Heart left ventricle (tissue), 16 donors: ENCODE data around the gene SYNGR1. TPM values are rescaled to one million over a fixed set of nuclear protein-coding genes. Genes with fewer than 3 reads are reported as not detected.

Source experiments
- ATAC-seq, 4 donors: fragments of 200-7000 bp; cut with Tn5 transposase; one replicate each; pipeline ENCODE4 v1.9.1; 2020 to 2022; ENCODE audit warnings: moderate library complexity in 4 of 4, mild to moderate bottlenecking in 3 of 4, moderate number of reproducible peaks in 1 of 4
- DNase-seq, 5 donors: peaks; one replicate each; pipeline ENCODE4 v3.0.0-alpha.2; 2020
- H3K27ac ChIP-seq, 12 donors: fragments of 200-600 bp; sonication (generic) in 4 of 12; one replicate each; pipeline versions ENCODE4 v1.5.0 to v1.8.0; 2016 to 2022; ENCODE audit warnings: mild to moderate bottlenecking in 2 of 12
- H3K27me3 ChIP-seq, 9 donors: fragments of 200-600 bp; sonication (generic) in 2 of 9; one replicate each; pipeline versions ENCODE4 v1.5.1 to v1.8.0; 2016 to 2022; ENCODE audit warnings: mild to moderate bottlenecking in 3 of 9
- H3K36me3 ChIP-seq, 9 donors: fragments of 200-600 bp; sonication (generic) in 2 of 9; one replicate each; pipeline versions ENCODE4 v1.5.0 to v1.8.0; 2018 to 2022; ENCODE audit warnings: mild to moderate bottlenecking in 2 of 9
- H3K4me1 ChIP-seq, 12 donors: fragments of 200-600 bp; sonication (generic) in 4 of 12; one replicate each; pipeline versions ENCODE4 v1.5.0 to v1.8.0; 2016 to 2022; ENCODE audit warnings: mild to moderate bottlenecking in 3 of 12
- H3K4me3 ChIP-seq, 12 donors: fragments of 200-600 bp; sonication (generic) in 4 of 12; one replicate each; pipeline versions ENCODE4 v1.5.0 to v1.8.0; 2017 to 2022; ENCODE audit warnings: mild to moderate bottlenecking in 9 of 12, moderate library complexity in 4 of 12
- H3K9me3 ChIP-seq, 12 donors: fragments of 200-600 bp; sonication (generic) in 4 of 12; one replicate each; pipeline versions ENCODE4 v1.5.0 to v1.8.0; 2016 to 2022; ENCODE audit warnings: mild to moderate bottlenecking in 1 of 12
- CTCF ChIP-seq, 12 donors: fragments of 200-600 bp; sonication (generic) in 4 of 12; IDR thresholded peaks; one replicate each; pipeline versions ENCODE4 v1.5.0 to v1.8.0; 2018 to 2022; ENCODE audit warnings: antibody characterized with exemption in 12 of 12, mild to moderate bottlenecking in 5 of 12
- POLR2A ChIP-seq, 2 donors: fragments of 450-650 bp; IDR thresholded peaks; one replicate each; pipeline ENCODE4 v1.6.1; 2017; ENCODE audit warnings: antibody characterized with exemption in 2 of 2, mild to moderate bottlenecking in 2 of 2, moderate library complexity in 2 of 2
- WGBS, 4 donors: extraction: QIAGEN DNeasy Blood & Tissue Kit in 2 of 4; methylation state at CpG; one replicate each; pipeline versions ENCODE4 v1.1.5 to v1.1.7; 2013 to 2018; 5-methylcytosine and 5-hydroxymethylcytosine counted together
- intact Hi-C, 10 donors: fragments of 100-400 bp; cut with DNase I; formaldehyde crosslinking; loops; one replicate each; pipeline versions ENCODE4 v1.11.1 to v1.14.2; 2022
- polyA plus RNA-seq, 2 donors: library from polyadenylated mRNA; stranded (reverse); fragments of 200-250 nt; gene quantifications; one replicate each; pipeline ENCODE4 v1.2.3, GENCODE V29; 2013
- total RNA-seq, 9 donors: library from RNA; depleted of rRNA in 2 of 9; stranded (reverse); fragments of >200 nt in 2 of 9; fragmentation: NEBNext Ultra II Directional in 3 of 9; extraction: Animal tissue kit (Norgen Biotek cat#: 25700) in 3 of 9; gene quantifications; one replicate each; pipeline versions ENCODE4 v1.1.0 to v1.2.4, GENCODE V29; 2016 to 2023
- donor health status: ischemic (EF 13 %, LVEDD 7.1; RV severe dilation, severe dysfunction).
- donor health status: healthy with polysubstance abuse.
- donor health status: DM: no; HTN: yes; CAD: no.
- donor health status: DM: no; HTN: no; CAD: no.
- donor health status: ischemic (EF 25% LVEDD 6.9; RV normal size, moderate dysfunction).
- donor health status: ischemic (EF 25% LVEDD 5.7; RV mildly dilated, moderate dysfunction).
- donor health status: healthy.
- donor health status: DM: yes; HTN: yes; CAD: no.
- donor health status: ischemic (EF 35%, LVEDD 5.7; RV mildly dilated, moderate dysfunction).
- donor health status: nonischemic (EF 11% LVEDD 7.7; RV severe dilation, severe dysfunction).
- donor health status: DM: yes; HTN: yes; CAD: no.
- donor health status: PGD.
- donor health status: ischemic (EF 29% LVEDD 5.4; RV normal size, mild dysfunction).
- donor health status: nonischemic (EF 23%, LVEDD 6.1; RV moderate dilation, normal function).

The SYNGR1 gene
- total and polyA plus RNA-seq, 11 donors: 20.0 to 49.9 (median 39.3) TPM

DNA sequence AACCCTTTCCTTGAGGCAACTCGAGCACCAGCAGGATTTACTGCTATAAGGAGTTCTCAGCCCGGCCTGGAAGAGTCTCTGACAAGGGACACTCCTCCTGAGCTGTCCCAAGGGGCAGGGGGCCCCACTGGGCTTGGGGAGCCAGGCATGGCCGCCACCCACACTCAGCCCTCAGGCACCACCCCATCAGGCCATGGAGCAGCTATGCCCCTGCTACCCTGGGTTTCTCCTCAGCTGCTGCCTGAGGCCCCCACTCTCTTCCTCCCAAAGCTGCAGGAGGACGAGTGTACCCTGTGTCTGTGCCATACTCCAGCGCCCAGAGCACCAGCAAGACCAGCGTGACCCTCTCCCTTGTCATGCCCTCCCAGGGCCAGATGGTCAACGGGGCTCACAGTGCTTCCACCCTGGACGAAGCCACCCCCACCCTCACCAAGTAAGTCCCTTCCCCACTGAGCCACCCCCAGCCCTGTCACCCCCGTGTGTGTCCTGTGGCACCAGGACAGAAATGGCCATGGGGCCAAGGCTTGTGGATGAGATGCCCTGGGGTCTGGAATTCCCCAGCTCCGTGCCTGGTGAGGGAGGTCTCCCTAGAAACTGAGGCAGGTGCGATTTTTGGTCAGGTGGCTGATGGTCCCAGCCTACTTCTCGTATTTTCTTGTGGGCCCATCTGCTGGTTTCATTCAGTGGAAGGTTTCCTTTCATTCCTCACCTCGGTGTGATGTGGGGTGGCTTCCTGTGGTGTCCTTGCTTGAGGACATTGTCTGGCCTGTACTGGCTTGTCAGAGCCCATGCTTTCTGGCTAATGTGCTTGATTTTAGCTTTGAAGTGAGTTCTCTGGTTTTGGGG is 78.2 kb downstream of the SYNGR1 start:
- 87 to 89% (median 89%) methylated on average over 8 to 13 of the region's 13 CpGs for WGBS, 4 donors
- Histone ChIP-seq H3K27ac (no peak overlapping the region), H3K36me3 (peaks cover 0 to 91% (median 77%) of the 10 kb centered on the region in 9 donors), H3K4me1 (peaks cover 4 to 30% (median 25%) of the 10 kb centered on the region in 12 donors), H3K4me3 (no peak overlapping the region), H3K27me3 (no peaks in the 10 kb centered on the region), H3K9me3 (no peaks in the 10 kb centered on the region)
- DNase-seq (peak in 1 of 5 donors; percentile 13), ATAC-seq (no peak)
- intact Hi-C loops: no loop called here
- no peak for TF ChIP-seq CTCF (IDR thresholded peaks at IDR 0.05)
- no peak for TF ChIP-seq POLR2A (IDR thresholded peaks at IDR 0.05)

DNA sequence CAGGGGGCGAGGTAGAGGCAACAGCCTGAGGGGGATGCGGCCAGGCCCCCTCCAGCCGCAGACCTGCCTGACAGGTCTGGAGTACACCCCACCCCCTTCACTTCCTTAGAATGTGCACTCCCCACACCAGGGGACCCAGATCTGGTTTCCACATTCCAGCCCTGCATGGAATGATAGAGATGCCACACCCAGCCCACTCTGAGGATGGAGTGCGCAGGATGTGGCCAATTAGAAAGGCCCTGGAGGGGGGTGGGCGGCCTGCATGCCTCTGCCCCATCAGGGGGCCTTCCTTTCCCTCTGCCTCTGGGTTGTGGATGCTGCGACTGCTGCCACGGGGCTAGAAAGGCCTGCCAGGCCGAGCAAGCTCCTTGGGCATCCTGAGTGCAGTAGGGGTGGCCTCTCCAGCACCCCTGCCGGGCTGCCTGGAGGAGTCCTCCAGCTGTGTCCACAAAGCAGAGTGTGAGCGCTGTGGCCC is 78.8 kb downstream of the SYNGR1 start:
- H3K27me3 ChIP-seq: no peaks in the 10 kb centered on the region
- no peak for ATAC-seq
- peaks cover 0 to 91% (median 73%) of the 10 kb centered on the region in 9 donors for H3K36me3 ChIP-seq
- H3K4me3 ChIP-seq: no peak overlapping the region
- H3K27ac ChIP-seq: no peak overlapping the region
- TF ChIP-seq POLR2A (IDR thresholded peaks at IDR 0.05) (no peak), CTCF (IDR thresholded peaks at IDR 0.05) (no peak)
- 82 to 96% (median 88%) methylated on average over 3 to 10 of the region's 10 CpGs for WGBS, 4 donors
- intact Hi-C loops: no loop called here
- peaks cover 4 to 30% (median 27%) of the 10 kb centered on the region in 12 donors for H3K4me1 ChIP-seq
- no peaks in the 10 kb centered on the region for H3K9me3 ChIP-seq
- DNase-seq: peak in 1 of 5 donors; percentile 7

DNA sequence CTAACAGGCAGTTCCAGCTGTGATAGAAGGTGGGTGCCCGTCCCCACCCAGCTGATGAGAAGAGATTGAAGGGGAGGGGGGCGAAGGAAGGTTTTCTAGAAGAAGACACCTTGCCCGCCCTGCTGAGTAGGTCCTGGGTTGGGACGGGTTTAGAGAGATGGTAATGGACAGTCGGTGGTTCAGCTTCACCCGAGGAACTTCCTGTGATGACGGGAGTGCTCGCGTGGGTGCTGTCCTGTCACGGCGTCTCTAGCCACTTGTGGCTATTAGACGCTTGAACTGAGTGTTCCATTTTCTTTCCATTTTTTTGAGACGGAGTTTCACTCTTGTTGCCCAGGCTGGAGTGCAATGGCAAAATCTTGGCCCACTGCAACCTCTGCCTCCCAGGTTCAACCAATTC is 79.4 kb downstream of the SYNGR1 start:
- DNase-seq (peak in 1 of 5 donors; percentile 11), ATAC-seq (no peak)
- peaks cover 0 to 86% (median 67%) of the 10 kb centered on the region in 9 donors for H3K36me3 ChIP-seq
- no peak overlapping the region for H3K27ac ChIP-seq
- no peak overlapping the region for H3K4me3 ChIP-seq
- H3K9me3 ChIP-seq: no peaks in the 10 kb centered on the region
- peaks cover 4 to 32% (median 28%) of the 10 kb centered on the region in 12 donors for H3K4me1 ChIP-seq
- whole genome bisulfite sequencing, 4 donors: 91 to 93% (median 92%) methylated on average over 13 of the region's 13 CpGs
- intact Hi-C loops: no loop called here
- no peaks in the 10 kb centered on the region for H3K27me3 ChIP-seq
- TF ChIP-seq CTCF (IDR thresholded peaks at IDR 0.05): no peak
- no peak for TF ChIP-seq POLR2A (IDR thresholded peaks at IDR 0.05)

DNA sequence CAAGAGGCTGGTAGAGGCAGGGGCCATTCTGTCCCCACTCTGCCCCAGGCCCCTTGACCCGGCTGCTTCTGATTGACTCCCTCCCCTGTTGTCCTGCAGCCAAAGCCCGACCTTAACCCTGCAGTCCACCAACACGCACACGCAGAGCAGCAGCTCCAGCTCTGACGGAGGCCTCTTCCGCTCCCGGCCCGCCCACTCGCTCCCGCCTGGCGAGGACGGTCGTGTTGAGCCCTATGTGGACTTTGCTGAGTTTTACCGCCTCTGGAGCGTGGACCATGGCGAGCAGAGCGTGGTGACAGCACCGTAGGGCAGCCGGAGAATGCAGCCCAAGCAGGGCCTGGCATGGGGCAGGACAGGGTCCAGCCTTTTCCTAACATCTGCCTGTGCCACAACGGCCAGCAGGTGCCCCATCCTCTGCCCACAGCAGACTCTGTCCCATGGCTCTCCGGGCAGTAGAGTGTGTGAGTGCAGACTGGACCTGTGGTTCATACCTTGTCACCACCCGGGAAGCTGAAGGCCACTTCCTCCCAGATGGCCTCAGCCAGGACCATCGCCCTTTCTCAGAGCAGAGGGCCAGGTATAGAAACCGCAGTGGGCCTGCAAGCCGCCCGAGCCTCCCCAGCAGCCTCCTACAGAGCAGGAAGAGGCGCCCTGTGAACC is 80.3 kb downstream of the SYNGR1 start:
- peaks cover 0 to 82% (median 59%) of the 10 kb centered on the region in 9 donors for H3K36me3 ChIP-seq
- TF ChIP-seq POLR2A (IDR thresholded peaks at IDR 0.05) (no peak), CTCF (IDR thresholded peaks at IDR 0.05) (no peak)
- H3K27me3 ChIP-seq: no peaks in the 10 kb centered on the region
- no peaks in the 10 kb centered on the region for H3K9me3 ChIP-seq
- intact Hi-C loops: loop anchor here in 1 of 10 donors (10.0 kb wide), 1 partner anchor 75 kb away; the partner anchor contains the start of gene MIEF1
- DNase-seq: peak in 2 of 5 donors; percentile 38 to 40
- no peak for ATAC-seq
- WGBS, 4 donors: 80 to 88% (median 85%) methylated on average over 19 to 27 of the region's 27 CpGs
- H3K4me3 ChIP-seq: no peak overlapping the region
- peak overlapping the region in 11 of 12 donors; percentile 4 to 97 (median 91) for H3K27ac ChIP-seq
- H3K4me1 ChIP-seq: peaks cover 4 to 37% (median 28%) of the 10 kb centered on the region in 12 donors
